NCI-H187 (cell line): Measurements from ENCODE around the gene FOXQ1.

Experiments
- DNase-seq, 2 experiments: peaks; one replicate each; lab custom pipeline; 2025; lab: John Stamatoyannopoulos, UW

The FOXQ1 gene

GRCh38 chr6:1311400-1312202, at the start of gene FOXQ1:
TSS of gene FOXQ1 (plus strand) at chr6:1312098. CDS start at chr6:1312705, 607 bp downstream.
- DNase-seq, result no peak

DNA sequence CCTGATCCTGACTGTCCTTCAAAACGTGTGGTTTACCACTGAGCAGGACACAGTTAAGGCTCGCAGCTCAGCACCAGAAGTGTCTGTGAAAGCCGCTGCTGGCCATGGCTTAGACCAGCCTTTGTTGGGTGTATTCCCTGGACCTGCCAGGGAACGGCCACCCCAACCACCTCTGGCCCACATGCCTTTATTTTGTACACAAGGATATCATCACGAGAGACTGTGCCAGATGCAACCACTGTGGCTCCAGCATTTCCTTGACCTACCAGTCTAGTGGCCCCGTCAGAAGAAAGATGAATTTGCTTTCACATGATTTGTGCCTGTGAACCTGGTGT, 49.2 kb upstream of the FOXQ1 start:
- DNase-seq, result no peak

GRCh38 chr6:1263039-1263849, 48.7 kb upstream of the FOXQ1 start:
- DNase-seq, result no peak

GRCh38 chr6:1263850-1264377, 48.0 kb upstream of the FOXQ1 start:
- no peak for DNase-seq

DNA sequence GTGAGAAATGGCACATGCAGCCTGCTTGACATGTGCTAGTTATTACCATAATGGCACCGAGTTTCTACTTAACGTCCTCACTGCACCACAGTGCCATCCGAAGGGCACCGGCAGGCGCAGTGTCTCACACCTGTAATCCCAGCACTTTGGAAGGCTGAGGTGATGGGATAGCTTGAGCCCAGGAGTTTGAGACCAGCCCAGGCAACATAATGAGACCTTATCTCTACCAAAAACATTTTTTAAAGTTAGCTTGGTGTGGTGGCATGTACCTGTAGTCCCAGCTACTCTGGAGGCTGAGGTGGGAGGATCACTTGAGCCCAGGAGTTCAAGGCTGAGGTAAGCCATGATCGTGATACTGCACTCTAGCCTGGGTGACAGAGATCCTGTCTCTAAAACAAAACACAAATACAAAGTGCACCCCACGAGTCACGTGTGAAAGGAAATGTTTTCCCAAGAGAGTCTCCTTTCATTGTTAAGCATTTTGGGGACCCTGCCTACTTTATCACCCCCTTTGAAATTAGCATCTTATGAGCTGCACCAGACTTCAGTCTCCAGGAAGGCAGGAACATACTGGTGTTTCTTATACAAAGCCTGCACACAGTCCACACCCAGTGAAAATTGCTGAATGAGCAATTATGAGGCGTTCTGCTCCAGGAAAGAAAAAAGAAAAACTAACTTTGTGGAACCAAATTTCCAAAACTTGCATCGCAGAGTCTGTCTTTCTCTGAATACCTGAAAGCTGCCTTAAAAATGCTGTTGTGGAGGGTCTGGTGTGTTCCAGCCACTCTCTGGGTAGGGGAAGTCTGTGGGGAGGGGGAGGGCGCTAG, 47.1 kb upstream of the FOXQ1 start:
- DNase-seq, result no peak

GRCh38 chr6:1266686-1267056, 45.2 kb upstream of the FOXQ1 start:
- no peak for DNase-seq

DNA sequence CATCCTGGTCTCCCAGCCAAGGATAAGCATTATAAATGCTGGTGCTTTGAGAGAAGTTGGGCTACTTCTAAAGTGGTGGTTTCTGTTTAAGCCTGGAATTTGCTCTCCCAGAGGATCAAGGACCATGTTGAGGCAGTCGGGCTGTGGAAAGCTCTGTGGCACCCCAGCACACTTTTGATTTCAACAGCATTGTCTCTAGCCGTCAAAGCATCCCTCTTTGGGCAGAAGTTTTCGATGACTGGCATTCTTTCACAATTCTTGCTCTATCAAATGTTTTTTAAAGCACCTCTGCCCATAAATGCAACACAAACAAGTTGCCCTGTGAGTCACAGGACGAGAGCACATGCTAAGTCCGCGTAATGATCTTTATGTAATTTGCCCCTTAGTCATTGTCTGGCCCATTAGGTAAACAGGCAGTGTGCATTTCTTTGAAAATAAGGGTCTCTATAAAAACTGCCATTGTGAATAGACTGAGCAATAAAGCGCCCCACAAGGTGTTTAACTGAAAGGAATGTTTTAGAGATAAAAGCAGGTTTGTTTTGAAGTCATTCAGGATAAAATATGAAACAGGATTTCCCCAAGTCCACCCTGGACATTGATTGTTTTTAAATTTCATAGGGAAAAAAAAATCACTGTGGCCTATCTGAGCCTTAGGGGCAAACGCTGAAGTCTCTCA, 44.7 kb upstream of the FOXQ1 start:
- no peak for DNase-seq

- DNase-seq, result no peak
Observed at GRCh38 chr6:1267790-1268762, 43.8 kb upstream of the FOXQ1 start.

DNA sequence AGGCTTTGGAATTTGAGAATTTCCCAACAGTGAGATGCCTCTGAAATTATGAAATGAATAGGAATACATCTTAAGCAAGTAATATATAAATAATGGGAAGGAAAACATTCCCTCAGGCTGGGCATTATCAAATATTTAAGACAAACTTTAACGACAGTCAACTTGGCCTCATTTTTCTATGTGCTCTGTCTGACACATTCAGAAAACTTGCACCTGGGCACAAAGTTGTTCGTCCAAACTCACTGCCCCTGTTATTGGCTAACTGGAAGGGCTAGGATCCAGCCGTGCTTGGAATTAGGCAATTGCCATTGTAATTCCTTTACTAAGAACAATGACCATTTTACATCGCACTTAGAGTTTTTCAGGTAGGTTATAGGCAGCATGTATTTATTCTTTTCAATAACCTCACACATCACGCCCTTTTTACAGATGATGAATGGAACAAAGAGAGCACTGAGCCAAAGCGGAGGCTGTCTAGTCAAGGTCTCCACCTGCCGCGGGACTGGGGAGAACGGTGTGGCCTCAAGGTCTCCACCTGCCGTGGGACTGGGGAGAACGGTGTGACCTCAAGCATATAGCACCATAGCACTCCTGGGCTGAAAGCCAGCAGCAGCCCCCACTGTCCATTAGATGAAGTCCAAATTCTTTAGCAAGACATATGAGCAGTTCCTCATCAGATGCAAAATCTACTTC, 40.7 kb upstream of the FOXQ1 start:
- no peak for DNase-seq

- DNase-seq, result no peak
Observed at GRCh38 chr6:1278061-1278720, 33.7 kb upstream of the FOXQ1 start.

DNA sequence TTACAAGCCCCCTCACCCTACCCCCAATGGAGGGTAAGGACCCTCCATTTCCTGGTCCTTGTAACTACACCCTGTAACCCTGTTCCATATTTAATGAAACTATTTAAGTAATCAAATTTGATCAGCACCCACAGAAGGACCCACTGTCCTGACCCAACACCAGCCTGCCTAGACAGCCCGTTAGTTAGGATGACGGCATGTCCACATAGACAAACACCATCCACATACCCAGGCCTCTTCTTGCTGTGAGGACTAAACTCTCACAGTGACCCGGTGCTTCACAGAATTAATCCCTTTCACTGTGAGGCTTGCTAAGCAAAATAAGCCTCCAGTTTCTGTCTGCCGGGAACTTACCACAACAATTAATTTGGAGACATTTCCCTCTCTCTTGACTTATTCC, 32.8 kb upstream of the FOXQ1 start:
- no peak for DNase-seq

DNA sequence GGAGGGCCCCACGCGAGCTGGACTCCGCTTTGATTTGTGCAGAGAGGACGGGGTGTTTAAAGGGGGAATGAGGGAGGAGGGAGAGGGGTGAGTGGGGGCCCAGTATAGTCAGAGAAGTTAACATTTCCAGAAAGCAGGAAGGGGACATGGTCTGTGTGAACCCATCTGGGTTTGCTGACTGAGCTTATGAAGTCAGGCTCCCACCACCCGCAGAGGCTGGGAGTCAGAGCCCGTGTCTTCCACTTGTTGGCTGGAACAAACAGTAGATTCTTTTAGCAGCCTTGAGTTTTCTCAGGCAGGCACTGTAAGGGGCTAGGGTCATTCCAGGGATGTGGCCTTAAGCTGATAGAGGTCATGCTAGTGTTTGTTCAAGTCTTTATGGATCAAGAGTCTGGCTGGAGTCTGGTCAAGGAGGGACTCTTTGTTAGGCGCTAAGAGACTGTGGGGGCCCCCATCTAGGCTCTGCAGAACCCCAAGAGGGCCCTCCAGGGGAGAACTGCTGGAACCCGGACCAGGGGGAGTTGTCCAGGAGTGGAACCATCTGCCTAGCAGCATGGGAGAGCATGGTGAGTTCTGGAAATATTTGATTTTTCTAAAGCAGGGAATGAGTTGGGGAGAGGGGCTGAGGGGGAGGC, 31.1 kb upstream of the FOXQ1 start:
- DNase-seq, result no peak

GRCh38 chr6:1281746-1282145, 30.2 kb upstream of the FOXQ1 start:
- DNase-seq, result no peak

- DNase-seq, result no peak
Observed at GRCh38 chr6:1283501-1283900, 28.4 kb upstream of the FOXQ1 start.

DNA sequence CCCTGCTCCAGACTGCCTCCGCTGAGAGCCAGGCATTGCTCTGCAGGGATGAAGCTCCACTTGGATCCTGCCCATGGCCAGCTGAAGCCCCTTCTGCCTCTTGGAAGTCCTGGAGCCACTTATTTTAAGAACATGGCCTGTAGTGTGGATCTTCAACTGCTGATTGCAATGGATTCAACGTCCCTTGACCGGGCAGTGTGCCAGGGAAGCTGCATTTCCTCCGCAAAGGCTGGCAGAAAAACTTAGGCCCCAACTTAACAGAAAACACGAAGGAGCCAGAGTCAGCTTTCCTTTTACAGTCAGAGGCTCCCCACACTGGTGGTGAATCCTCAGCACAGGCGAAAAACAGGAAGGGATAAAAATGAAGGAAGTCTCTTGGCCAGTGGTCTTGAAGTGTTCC, 26.3 kb upstream of the FOXQ1 start:
- DNase-seq, result no peak

- DNase-seq, result no peak
Observed at GRCh38 chr6:1285956-1286355, 25.9 kb upstream of the FOXQ1 start.

GRCh38 chr6:1287103-1287591, 24.8 kb upstream of the FOXQ1 start:
- DNase-seq, result no peak

DNA sequence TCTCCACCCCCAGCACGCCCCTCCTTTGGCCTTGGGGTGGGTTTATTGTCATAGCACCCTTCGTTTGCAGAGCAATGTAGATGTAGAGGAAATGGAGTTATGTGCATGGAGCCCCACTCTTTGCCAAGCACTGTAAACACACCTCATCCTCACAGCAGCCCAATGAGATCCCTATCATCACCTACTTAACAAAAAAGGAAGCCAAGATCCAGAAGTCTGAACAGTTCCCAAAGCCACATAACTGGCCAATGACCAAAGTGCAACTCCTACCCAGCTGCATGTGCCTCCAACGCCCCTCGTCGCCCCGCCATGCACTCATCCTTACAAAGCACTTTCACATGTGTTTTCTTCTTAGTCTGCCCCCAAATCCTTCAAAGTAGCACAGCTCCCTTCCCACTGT, 21.8 kb upstream of the FOXQ1 start:
- no peak for DNase-seq

DNA sequence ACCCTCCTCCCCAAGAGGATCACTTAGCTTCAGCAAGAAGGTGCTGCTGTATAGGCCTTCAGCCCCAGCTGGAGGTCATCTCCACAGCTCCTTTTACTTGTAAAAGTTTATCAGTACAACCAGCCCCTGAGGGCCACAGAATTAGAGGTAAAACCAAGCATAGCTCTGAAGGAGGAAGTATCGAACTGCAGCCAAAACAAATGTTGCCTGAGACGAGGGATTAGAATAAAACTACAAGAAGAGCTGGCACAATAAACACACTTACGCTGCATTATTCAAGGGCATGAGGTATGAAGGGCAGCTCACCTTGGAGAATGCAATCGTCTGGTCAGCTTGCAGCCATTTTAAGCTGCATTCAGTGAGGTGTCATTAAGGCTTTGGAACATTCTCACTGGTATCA, 21.1 kb upstream of the FOXQ1 start:
- no peak for DNase-seq
